AG04450 (cell line): Measurements from ENCODE around the gene PRR7. TPM values are rescaled to one million over a fixed set of nuclear protein-coding genes. Genes with fewer than 3 reads are reported as not detected.

Experiments
- CTCF ChIA-PET: fragments of 300-600, 350-600 bp; formaldehyde crosslinking; extraction: SDS; loops from one replicate; lab custom pipeline; 2022; ENCODE audit warnings: antibody characterized with exemption, inconsistent platforms; lab: Charles Lee
- POLR2A ChIA-PET: fragments of 350-600 bp; formaldehyde crosslinking; extraction: SDS; loops from one replicate; lab custom pipeline; 2021; ENCODE audit warnings: antibody characterized with exemption, inconsistent platforms; lab: Yijun Ruan, JAX
- DNase-seq: peaks from one replicate; pipeline ENCODE4 v3.0.0-alpha.2; 2011; ENCODE audit warnings: low read depth, low spot score
- H3K27ac ChIP-seq: one replicate; pipeline ENCODE4 v1.5.1; 2012; ENCODE audit warnings: low read depth, low read length, control low read depth
- H3K27me3 ChIP-seq: one replicate; pipeline ENCODE4 v1.6.0; 2012; ENCODE audit warnings: low read length; ENCODE audit not compliant: control insufficient read depth, insufficient read depth
- H3K4me3 ChIP-seq: 2 replicates; pipeline ENCODE4 v1.5.1; 2011; ENCODE audit warnings: mild to moderate bottlenecking, low read depth, low read length, control low read depth
- H3K9me3 ChIP-seq: 2 replicates; pipeline ENCODE4 v1.5.1; 2012; ENCODE audit warnings: low read length; ENCODE audit not compliant: control insufficient read depth, insufficient read depth
- CTCF ChIP-seq: IDR thresholded peaks from 2 replicates; pipeline ENCODE4 v1.5.1; 2011; ENCODE audit warnings: low read depth, low read length, control low read depth, inconsistent platforms
- polyA plus RNA-seq: library from polyadenylated mRNA; depleted of rRNA; stranded (reverse); fragments of >200 nt; gene quantifications from 2 replicates; pipeline ENCODE4 v1.2.3, GENCODE V29; 2011

PRR7 gene
- polyA plus RNA-seq, 1 experiment = 1.0 TPM

GRCh38 chr5:177491983-177492746, 45.6 kb downstream of the PRR7 start:
- no peaks in the 10 kb centered on the region; the same call in 1 of the 2 replicates for H3K9me3 ChIP-seq
- no peak for DNase-seq
- peak overlapping the region; percentile 13; the same call in 1 of the 2 replicates for H3K4me3 ChIP-seq
- CTCF ChIA-PET = interaction anchor here (0.6 to 2.3 kb wide), 6 partner anchors 8 to 165 kb away, joined by 3 to 11 read pairs (median 4); no protein-coding TSS in a partner anchor
- no peak overlapping the region for H3K27ac ChIP-seq
- no peak for TF ChIP-seq CTCF
- POLR2A ChIA-PET = interaction anchor here (0.6 to 12.1 kb wide), 4 partner anchors 13 to 298 kb away, joined by 3 to 230 read pairs (median 6); partner anchors contain the start of genes DBN1 and TMED9
- no peaks in the 10 kb centered on the region for H3K27me3 ChIP-seq

GRCh38 chr5:177492841-177493240, 46.2 kb downstream of the PRR7 start:
- ChIA-PET CTCF (interaction anchor here (0.9 to 2.3 kb wide), 5 partner anchors 8 to 100 kb away, joined by 3 to 11 read pairs (median 4); no protein-coding TSS in a partner anchor), POLR2A (interaction anchor here (0.6 to 12.1 kb wide), 6 partner anchors 6 to 299 kb away, joined by 3 to 230 read pairs (median 6); partner anchors contain the start of genes DBN1 and TMED9)
- no peak for TF ChIP-seq CTCF
- peak overlapping the region; percentile 13; the same call in 1 of the 2 replicates for H3K4me3 ChIP-seq
- DNase-seq = no peak
- H3K27me3 ChIP-seq = no peaks in the 10 kb centered on the region
- H3K9me3 ChIP-seq = no peaks in the 10 kb centered on the region; the same call in 1 of the 2 replicates
- H3K27ac ChIP-seq = no peak overlapping the region

GRCh38 chr5:177493795-177494345, 47.3 kb downstream of the PRR7 start:
- Histone ChIP-seq H3K4me3 (peak overlapping the region; percentile 95), H3K27me3 (no peaks in the 10 kb centered on the region), H3K27ac (peak overlapping the region; percentile 99), H3K9me3 (no peaks in the 10 kb centered on the region; the same call in 1 of the 2 replicates)
- no peak for TF ChIP-seq CTCF
- DNase-seq = no peak
- ChIA-PET CTCF (interaction anchor here (1.5 to 2.4 kb wide), 3 partner anchors 8 to 37 kb away, joined by 5 to 11 read pairs (median 6); no protein-coding TSS in a partner anchor), POLR2A (interaction anchor here (0.8 to 12.1 kb wide), 5 partner anchors 7 to 52 kb away, joined by 4 to 230 read pairs (median 18); partner anchors contain the start of gene DBN1)

- ChIA-PET CTCF (interaction anchor here (0.9 to 2.4 kb wide), 4 partner anchors 31 to 90 kb away, joined by 4 to 13 read pairs (median 8); no protein-coding TSS in a partner anchor), POLR2A (interaction anchor here (0.7 to 12.1 kb wide), 11 partner anchors 8 to 115 kb away, joined by 3 to 230 read pairs (median 6); partner anchors contain the start of genes DBN1 and DDX41)
- peak overlapping the region; percentile 99 for H3K27ac ChIP-seq
These were observed 48.0 kb downstream of the PRR7 start for GRCh38 chr5:177494346-177495195.

More at GRCh38 chr5:177494346-177495195, 48.0 kb downstream of the PRR7 start:
- TF ChIP-seq CTCF = peak; percentile 56
- peak; percentile 85 for DNase-seq
- Histone ChIP-seq H3K4me3 (peak overlapping the region; percentile 95), H3K9me3 (no peaks in the 10 kb centered on the region; the same call in 1 of the 2 replicates), H3K27me3 (no peaks in the 10 kb centered on the region)
